HEK293T (cell line): Measurements from ENCODE around the gene ZFYVE26.

ENCODE experiments used
- ELF4 ChIP-seq: fragments of 450-650 bp; IDR thresholded peaks from 2 replicates; pipeline ENCODE4 v1.6.1; 2017; ENCODE audit warnings: antibody characterized with exemption
- LEF1 ChIP-seq: fragments of 450-650 bp; IDR thresholded peaks from 2 replicates; pipeline ENCODE4 v1.6.1; 2017; ENCODE audit warnings: mild to moderate bottlenecking, borderline replicate concordance
- SP1 ChIP-seq: fragments of 450-650 bp; IDR thresholded peaks from 2 replicates; pipeline ENCODE4 v1.6.1; 2017
- TARDBP ChIP-seq: fragments of 450-650 bp; IDR thresholded peaks from 2 replicates; pipeline ENCODE4 v1.6.1; 2016

GRCh38 chr14:67784244-67784823, 32.1 kb downstream of the ZFYVE26 start:
- TF ChIP-seq ELF4 = no peak
- TF ChIP-seq SP1 = no peak
- no peak for TF ChIP-seq TARDBP
- no peak for TF ChIP-seq LEF1
